ENCODE data around the gene PTPRM.
"Not testable (repeated sequence)": the region's sequence is repeated elsewhere in the genome, so short reads cannot be mapped to it uniquely, and the experiment has no call there.

Gene PTPRM

GRCh38 chr18:7733642-7734041 lies 166.5 kb downstream of the PTPRM start:
- no peak for DNase-seq

- no peak for DNase-seq
Measured at GRCh38 chr18:7735196-7735595, 168.1 kb downstream of the PTPRM start.

- no peak for DNase-seq
Measured at GRCh38 chr18:7735626-7736175, 168.6 kb downstream of the PTPRM start.

- DNase-seq, result not testable (repeated sequence)
Measured at GRCh38 chr18:7736526-7736925, 169.4 kb downstream of the PTPRM start.

GRCh38 chr18:7737550-7737949 lies 170.4 kb downstream of the PTPRM start:
- DNase-seq, result no peak

- no peak for DNase-seq
Measured at GRCh38 chr18:7740821-7741220, 173.7 kb downstream of the PTPRM start.

GRCh38 chr18:7741640-7742039 lies 174.5 kb downstream of the PTPRM start:
- DNase-seq, result no peak

- DNase-seq, result no peak
Measured at GRCh38 chr18:7742224-7742623, 175.1 kb downstream of the PTPRM start.

- DNase-seq, result no peak
Measured at GRCh38 chr18:7743256-7743655, 176.1 kb downstream of the PTPRM start.

GRCh38 chr18:7746106-7746505 lies 179.0 kb downstream of the PTPRM start:
- no peak for DNase-seq

GRCh38 chr18:7748251-7749007 lies 181.3 kb downstream of the PTPRM start:
- DNase-seq, result no peak

GRCh38 chr18:7749008-7749405 lies 181.9 kb downstream of the PTPRM start:
- DNase-seq, result no peak

GRCh38 chr18:7749510-7749981 lies 182.4 kb downstream of the PTPRM start:
- DNase-seq, result no peak

- DNase-seq, result no peak
Measured at GRCh38 chr18:7750095-7750663, 183.1 kb downstream of the PTPRM start.

GRCh38 chr18:7750966-7751365 lies 183.8 kb downstream of the PTPRM start:
- no peak for DNase-seq

GRCh38 chr18:7754258-7754657 lies 187.1 kb downstream of the PTPRM start:
- no peak for DNase-seq

GRCh38 chr18:7754725-7755181 lies 187.6 kb downstream of the PTPRM start:
- no peak for DNase-seq

GRCh38 chr18:7755753-7756475 lies 188.8 kb downstream of the PTPRM start:
- DNase-seq, result no peak

GRCh38 chr18:7757175-7757574 lies 190.1 kb downstream of the PTPRM start:
- no peak for DNase-seq

- no peak for DNase-seq
Measured at GRCh38 chr18:7758764-7759163, 191.6 kb downstream of the PTPRM start.

GRCh38 chr18:7760967-7761948 lies 194.1 kb downstream of the PTPRM start:
- no peak for DNase-seq

GRCh38 chr18:7764405-7764804 lies 197.3 kb downstream of the PTPRM start:
- no peak for DNase-seq

Data from femur (tissue), 1 donor.